GM12878 (cell line): ENCODE measurements around the gene MTFR2. TPM values are rescaled to one million over a fixed set of nuclear protein-coding genes. Genes with fewer than 3 reads are reported as not detected.

Source experiments
- BACH1 ChIP-seq: fragments of 450-650 bp; IDR thresholded peaks from 2 replicates; pipeline ENCODE4 v1.6.1; 2017; ENCODE audit warnings: mild to moderate bottlenecking, borderline replicate concordance
- CBFB ChIP-seq: IDR thresholded peaks from 2 replicates; pipeline ENCODE4 v1.6.1; 2016; ENCODE audit warnings: antibody characterized with exemption, low read depth
- EGR1 ChIP-seq, 2 experiments: IDR thresholded peaks; 1 replicate in 1 of 2; 2 replicates in 1 of 2; pipeline ENCODE4 v1.6.1; 2011 to 2012; ENCODE audit warnings: low read depth in 2 of 2, low read length in 2 of 2, borderline replicate concordance in 1 of 2, mild to moderate bottlenecking in 1 of 2, moderate library complexity in 1 of 2
- IKZF1 ChIP-seq: fragments of 450-650 bp; conservative IDR thresholded peaks from 2 replicates; pipeline ENCODE4 v1.6.1; 2017; ENCODE audit warnings: antibody characterized with exemption, mild to moderate bottlenecking
- POLR2A ChIP-seq: IDR thresholded peaks from 2 replicates; pipeline ENCODE4 v1.6.1; 2011; ENCODE audit warnings: low read depth, mild to moderate bottlenecking, low read length
- PRDM15 ChIP-seq: fragments of 450-650 bp; formaldehyde crosslinking; IDR thresholded peaks from 2 replicates; pipeline ENCODE4 v1.4.0; 2020; ENCODE audit warnings: mild to moderate bottlenecking, moderate library complexity
- RBBP5 ChIP-seq: fragments of 200-600 bp; sonication (generic); conservative IDR thresholded peaks from 2 replicates; pipeline ENCODE4 v1.6.1; 2016
- SMC3 ChIP-seq: IDR thresholded peaks from 2 replicates; pipeline ENCODE4 v1.6.1; 2011; ENCODE audit warnings: low read length, improper control_type of control experiment, borderline replicate concordance
- SPI1 ChIP-seq: IDR thresholded peaks from 2 replicates; pipeline ENCODE4 v1.6.1; 2011; ENCODE audit warnings: low read depth, mild to moderate bottlenecking, low read length, moderate library complexity, borderline replicate concordance; ENCODE audit not compliant: insufficient read depth
- TARDBP ChIP-seq: IDR thresholded peaks from 2 replicates; pipeline ENCODE4 v1.6.1; 2016; ENCODE audit warnings: borderline replicate concordance
- ZNF24 ChIP-seq: fragments of 450-650 bp; IDR thresholded peaks from 2 replicates; pipeline ENCODE4 v1.6.1; 2017; ENCODE audit warnings: antibody characterized with exemption, mild to moderate bottlenecking
- ZNF274 ChIP-seq: IDR thresholded peaks from one replicate; pipeline ENCODE4 v1.8.0; 2011; ENCODE audit not compliant: insufficient read length, insufficient read depth
- polyA plus RNA-seq, 11 experiments: library from polyadenylated mRNA; depleted of rRNA in 4 of 11; unstranded in 6 of 11; stranded (reverse) in 5 of 11; fragments of >200 nt; fragmentation: Nextera tagmentation in 4 of 11; fragmentation: Illumina TruSeq in 1 of 11; extraction: Ambion mirVana in 4 of 11; extraction: Trizol in 1 of 11; gene quantifications; 1 replicate in 1 of 11; 2 replicates in 10 of 11; pipeline versions ENCODE4 v1.2.1 to v1.2.3, GENCODE V29; 2011 to 2016; ENCODE audit warnings: inconsistent platforms in 2 of 11, missing spikeins in 2 of 11, low read depth in 1 of 11
- total RNA-seq, 4 experiments: library from RNA; depleted of rRNA in 3 of 4; stranded (reverse); fragments of >200 nt in 3 of 4; fragmentation: Illumina TruSeq in 1 of 4; extraction: Trizol in 1 of 4; gene quantifications; 2 replicates each; pipeline versions ENCODE4 v1.2.1 to v1.2.3, GENCODE V29; 2013 to 2021
- TF ChIP-seq, protein P1 (sequence below): IDR thresholded peaks from 2 replicates; pipeline ENCODE4 v1.6.1; 2011; ENCODE audit warnings: mild to moderate bottlenecking, low read depth, low read length, moderate library complexity; ENCODE audit not compliant: insufficient replicate concordance
- TF ChIP-seq, protein P2 (sequence below): IDR thresholded peaks from 2 replicates; pipeline ENCODE4 v1.6.1; 2012; ENCODE audit warnings: improper control_type of control experiment, low read depth, low read length; ENCODE audit not compliant: insufficient replicate concordance
- TF ChIP-seq, protein P3 (sequence below): IDR thresholded peaks from 2 replicates; pipeline ENCODE4 v1.6.1; 2012; ENCODE audit warnings: low read depth, low read length, improper control_type of control experiment
- TF ChIP-seq, protein P4 (sequence below): fragments of 450-650 bp; IDR thresholded peaks from 2 replicates; pipeline ENCODE4 v1.6.1; 2018; ENCODE audit warnings: borderline replicate concordance, mild to moderate bottlenecking; ENCODE audit not compliant: partially characterized antibody

The MTFR2 gene
- total and polyA plus RNA-seq, 10 of the 15 experiments (the other 5 are each of a cell fraction or from before 2014, with no cell fraction given) = 7.3 to 33.5 (median 25.3) TPM

DNA sequence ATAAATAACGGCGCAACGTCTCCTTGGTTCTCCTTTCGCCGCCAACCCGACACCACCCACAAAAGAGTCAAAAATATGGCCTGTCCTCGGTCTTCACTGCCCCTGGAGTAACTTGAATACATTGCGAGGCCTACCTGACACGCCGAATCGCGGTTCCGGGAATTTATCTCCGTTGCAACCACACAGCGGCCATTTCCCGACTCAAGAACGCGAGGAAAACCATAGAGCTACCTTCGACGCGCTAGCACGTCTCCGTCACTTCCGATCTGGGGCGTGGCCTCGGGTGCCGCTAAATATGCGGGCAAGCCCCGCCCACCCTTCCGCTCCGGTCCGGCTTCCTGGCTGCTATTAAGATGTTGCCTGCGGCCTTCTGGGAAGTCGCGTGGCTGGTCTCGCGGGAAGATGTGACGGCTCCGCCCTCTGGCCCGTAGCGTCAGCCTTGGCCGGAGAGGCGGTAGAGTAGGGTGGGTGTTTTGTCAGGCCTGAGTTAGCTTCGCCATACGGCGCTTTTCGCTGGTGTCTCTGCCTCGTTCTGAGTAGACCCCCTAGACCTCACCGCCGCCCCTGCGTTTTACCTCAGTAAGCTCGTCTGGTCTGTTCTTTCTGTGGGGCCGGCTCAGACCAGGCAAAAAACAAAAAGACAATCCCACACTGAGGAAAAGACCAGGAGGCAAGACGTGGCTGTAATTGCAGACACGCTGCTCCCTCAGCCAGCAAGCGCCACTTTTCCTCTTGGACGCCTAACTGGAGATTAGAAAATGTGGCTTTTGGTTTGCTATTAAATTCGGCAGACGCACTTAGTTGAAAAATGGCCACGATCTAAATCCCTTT is 39.7 kb upstream of the MTFR2 start, which contains the start of gene BCLAF1 (continued):
- TF ChIP-seq, protein P1, sequence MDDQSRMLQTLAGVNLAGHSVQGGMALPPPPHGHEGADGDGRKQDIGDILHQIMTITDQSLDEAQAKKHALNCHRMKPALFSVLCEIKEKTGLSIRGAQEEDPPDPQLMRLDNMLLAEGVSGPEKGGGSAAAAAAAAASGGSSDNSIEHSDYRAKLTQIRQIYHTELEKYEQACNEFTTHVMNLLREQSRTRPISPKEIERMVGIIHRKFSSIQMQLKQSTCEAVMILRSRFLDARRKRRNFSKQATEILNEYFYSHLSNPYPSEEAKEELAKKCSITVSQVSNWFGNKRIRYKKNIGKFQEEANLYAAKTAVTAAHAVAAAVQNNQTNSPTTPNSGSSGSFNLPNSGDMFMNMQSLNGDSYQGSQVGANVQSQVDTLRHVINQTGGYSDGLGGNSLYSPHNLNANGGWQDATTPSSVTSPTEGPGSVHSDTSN = no peak
- TF ChIP-seq IKZF1 (peak; percentile 12), PRDM15 (CRISPR knock-in tag) (no peak), ZNF274 (no peak), CBFB (peak; percentile 82; the same call in 1 of the 2 replicates), TARDBP (no peak), ZNF24 (no peak), BACH1 (peak; percentile 62), SMC3 (no peak), RBBP5 (no peak), EGR1 (IDR thresholded peaks at IDR 0.05; ENCODE audit: borderline replicate concordance in 1 of 2, low read depth in 2 of 2, low read length in 2 of 2) (no peak; a peak in 1 of 3 replicates), SPI1 (peak; percentile 42; the same call in 1 of the 2 replicates), POLR2A (peak; percentile 97)
- TF ChIP-seq, protein P2, sequence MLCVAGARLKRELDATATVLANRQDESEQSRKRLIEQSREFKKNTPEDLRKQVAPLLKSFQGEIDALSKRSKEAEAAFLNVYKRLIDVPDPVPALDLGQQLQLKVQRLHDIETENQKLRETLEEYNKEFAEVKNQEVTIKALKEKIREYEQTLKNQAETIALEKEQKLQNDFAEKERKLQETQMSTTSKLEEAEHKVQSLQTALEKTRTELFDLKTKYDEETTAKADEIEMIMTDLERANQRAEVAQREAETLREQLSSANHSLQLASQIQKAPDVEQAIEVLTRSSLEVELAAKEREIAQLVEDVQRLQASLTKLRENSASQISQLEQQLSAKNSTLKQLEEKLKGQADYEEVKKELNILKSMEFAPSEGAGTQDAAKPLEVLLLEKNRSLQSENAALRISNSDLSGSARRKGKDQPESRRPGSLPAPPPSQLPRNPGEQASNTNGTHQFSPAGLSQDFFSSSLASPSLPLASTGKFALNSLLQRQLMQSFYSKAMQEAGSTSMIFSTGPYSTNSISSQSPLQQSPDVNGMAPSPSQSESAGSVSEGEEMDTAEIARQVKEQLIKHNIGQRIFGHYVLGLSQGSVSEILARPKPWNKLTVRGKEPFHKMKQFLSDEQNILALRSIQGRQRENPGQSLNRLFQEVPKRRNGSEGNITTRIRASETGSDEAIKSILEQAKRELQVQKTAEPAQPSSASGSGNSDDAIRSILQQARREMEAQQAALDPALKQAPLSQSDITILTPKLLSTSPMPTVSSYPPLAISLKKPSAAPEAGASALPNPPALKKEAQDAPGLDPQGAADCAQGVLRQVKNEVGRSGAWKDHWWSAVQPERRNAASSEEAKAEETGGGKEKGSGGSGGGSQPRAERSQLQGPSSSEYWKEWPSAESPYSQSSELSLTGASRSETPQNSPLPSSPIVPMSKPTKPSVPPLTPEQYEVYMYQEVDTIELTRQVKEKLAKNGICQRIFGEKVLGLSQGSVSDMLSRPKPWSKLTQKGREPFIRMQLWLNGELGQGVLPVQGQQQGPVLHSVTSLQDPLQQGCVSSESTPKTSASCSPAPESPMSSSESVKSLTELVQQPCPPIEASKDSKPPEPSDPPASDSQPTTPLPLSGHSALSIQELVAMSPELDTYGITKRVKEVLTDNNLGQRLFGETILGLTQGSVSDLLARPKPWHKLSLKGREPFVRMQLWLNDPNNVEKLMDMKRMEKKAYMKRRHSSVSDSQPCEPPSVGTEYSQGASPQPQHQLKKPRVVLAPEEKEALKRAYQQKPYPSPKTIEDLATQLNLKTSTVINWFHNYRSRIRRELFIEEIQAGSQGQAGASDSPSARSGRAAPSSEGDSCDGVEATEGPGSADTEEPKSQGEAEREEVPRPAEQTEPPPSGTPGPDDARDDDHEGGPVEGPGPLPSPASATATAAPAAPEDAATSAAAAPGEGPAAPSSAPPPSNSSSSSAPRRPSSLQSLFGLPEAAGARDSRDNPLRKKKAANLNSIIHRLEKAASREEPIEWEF = peak; percentile 65
- TF ChIP-seq, protein P3, sequence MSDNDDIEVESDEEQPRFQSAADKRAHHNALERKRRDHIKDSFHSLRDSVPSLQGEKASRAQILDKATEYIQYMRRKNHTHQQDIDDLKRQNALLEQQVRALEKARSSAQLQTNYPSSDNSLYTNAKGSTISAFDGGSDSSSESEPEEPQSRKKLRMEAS = peak; percentile 13; the same call in 1 of the 2 replicates
- TF ChIP-seq, protein P4, sequence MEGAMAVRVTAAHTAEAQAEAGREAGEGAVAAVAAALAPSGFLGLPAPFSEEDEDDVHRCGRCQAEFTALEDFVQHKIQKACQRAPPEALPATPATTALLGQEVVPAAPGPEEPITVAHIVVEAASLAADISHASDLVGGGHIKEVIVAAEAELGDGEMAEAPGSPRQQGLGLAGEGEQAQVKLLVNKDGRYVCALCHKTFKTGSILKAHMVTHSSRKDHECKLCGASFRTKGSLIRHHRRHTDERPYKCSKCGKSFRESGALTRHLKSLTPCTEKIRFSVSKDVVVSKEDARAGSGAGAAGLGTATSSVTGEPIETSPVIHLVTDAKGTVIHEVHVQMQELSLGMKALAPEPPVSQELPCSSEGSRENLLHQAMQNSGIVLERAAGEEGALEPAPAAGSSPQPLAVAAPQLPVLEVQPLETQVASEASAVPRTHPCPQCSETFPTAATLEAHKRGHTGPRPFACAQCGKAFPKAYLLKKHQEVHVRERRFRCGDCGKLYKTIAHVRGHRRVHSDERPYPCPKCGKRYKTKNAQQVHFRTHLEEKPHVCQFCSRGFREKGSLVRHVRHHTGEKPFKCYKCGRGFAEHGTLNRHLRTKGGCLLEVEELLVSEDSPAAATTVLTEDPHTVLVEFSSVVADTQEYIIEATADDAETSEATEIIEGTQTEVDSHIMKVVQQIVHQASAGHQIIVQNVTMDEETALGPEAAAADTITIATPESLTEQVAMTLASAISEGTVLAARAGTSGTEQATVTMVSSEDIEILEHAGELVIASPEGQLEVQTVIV = peak; percentile 43
